T-helper 1 cell treated with Interleukin-12 subunit alpha and Interleukin-12 subunit beta and Interleukin-4 antibody, amounts not matched to agents 30 μg/mL and 1 μg/mL, for 36 hours (primary cell): ENCODE data around the gene EIF4E3.

Source experiments
- H3K27ac Mint-ChIP-seq: one replicate; pipeline ENCODE4 v1.8.0; 2021; ENCODE audit warnings: mild to moderate bottlenecking, mixed read lengths
- H3K27me3 Mint-ChIP-seq: one replicate; pipeline ENCODE4 v1.8.0; 2021; ENCODE audit warnings: low read depth, mixed read lengths
- H3K36me3 Mint-ChIP-seq: one replicate; pipeline ENCODE4 v1.8.0; 2021; ENCODE audit warnings: low read depth, mixed read lengths
- H3K4me1 Mint-ChIP-seq: one replicate; pipeline ENCODE4 v1.8.0; 2021; ENCODE audit warnings: low read depth, mixed read lengths
- H3K4me3 Mint-ChIP-seq: one replicate; pipeline ENCODE4 v1.8.0; 2021; ENCODE audit warnings: mild to moderate bottlenecking, moderate library complexity, mixed read lengths
- H3K9me3 Mint-ChIP-seq: one replicate; pipeline ENCODE4 v1.8.0; 2021; ENCODE audit warnings: mixed read lengths

EIF4E3 gene

GRCh38 chr3:71657831-71658530, 67.2 kb downstream of the EIF4E3 start:
- Mint-ChIP-seq H3K27me3 (peaks cover 4% of the 10 kb centered on the region), H3K27ac (no peak overlapping the region), H3K4me1 (peaks cover 7% of the 10 kb centered on the region), H3K9me3 (no peaks in the 10 kb centered on the region), H3K4me3 (no peak overlapping the region), H3K36me3 (peaks cover 2% of the 10 kb centered on the region)

GRCh38 chr3:71655061-71655460, 70.1 kb downstream of the EIF4E3 start:
- no peak overlapping the region for H3K27ac Mint-ChIP-seq
- H3K4me1 Mint-ChIP-seq = peaks cover 4% of the 10 kb centered on the region
- peaks cover 2% of the 10 kb centered on the region for H3K36me3 Mint-ChIP-seq
- H3K9me3 Mint-ChIP-seq = no peaks in the 10 kb centered on the region
- H3K27me3 Mint-ChIP-seq = peaks cover 4% of the 10 kb centered on the region
- no peak overlapping the region for H3K4me3 Mint-ChIP-seq

- no peaks in the 10 kb centered on the region for H3K9me3 Mint-ChIP-seq
- peaks cover 4% of the 10 kb centered on the region for H3K27me3 Mint-ChIP-seq
- H3K27ac Mint-ChIP-seq = no peak overlapping the region
- H3K4me3 Mint-ChIP-seq = no peak overlapping the region
- no peaks in the 10 kb centered on the region for H3K36me3 Mint-ChIP-seq
- H3K4me1 Mint-ChIP-seq = peaks cover 4% of the 10 kb centered on the region
These were observed 71.8 kb downstream of the EIF4E3 start for GRCh38 chr3:71653414-71653807.

- Mint-ChIP-seq H3K27ac (no peak overlapping the region), H3K4me1 (peaks cover 4% of the 10 kb centered on the region), H3K36me3 (no peaks in the 10 kb centered on the region), H3K4me3 (no peak overlapping the region), H3K9me3 (no peaks in the 10 kb centered on the region), H3K27me3 (peaks cover 4% of the 10 kb centered on the region)
These were observed 72.3 kb downstream of the EIF4E3 start for GRCh38 chr3:71652781-71653413.

GRCh38 chr3:71651625-71652024, 73.6 kb downstream of the EIF4E3 start:
- Mint-ChIP-seq H3K36me3 (no peaks in the 10 kb centered on the region), H3K4me1 (peaks cover 4% of the 10 kb centered on the region), H3K27ac (no peak overlapping the region), H3K4me3 (no peak overlapping the region), H3K27me3 (peaks cover 4% of the 10 kb centered on the region), H3K9me3 (no peaks in the 10 kb centered on the region)

GRCh38 chr3:71650372-71650771, 74.8 kb downstream of the EIF4E3 start:
- Mint-ChIP-seq H3K9me3 (no peaks in the 10 kb centered on the region), H3K27ac (no peak overlapping the region), H3K4me1 (peaks cover 4% of the 10 kb centered on the region), H3K36me3 (no peaks in the 10 kb centered on the region), H3K4me3 (no peak overlapping the region), H3K27me3 (peaks cover 4% of the 10 kb centered on the region)

- no peaks in the 10 kb centered on the region for H3K9me3 Mint-ChIP-seq
- H3K27ac Mint-ChIP-seq = no peak overlapping the region
- no peak overlapping the region for H3K4me3 Mint-ChIP-seq
- no peaks in the 10 kb centered on the region for H3K36me3 Mint-ChIP-seq
- H3K4me1 Mint-ChIP-seq = peaks cover 4% of the 10 kb centered on the region
- peaks cover under 1% of the 10 kb centered on the region for H3K27me3 Mint-ChIP-seq
These were observed 75.4 kb downstream of the EIF4E3 start for GRCh38 chr3:71649757-71650156.

- Mint-ChIP-seq H3K27me3 (no peaks in the 10 kb centered on the region), H3K27ac (no peak overlapping the region), H3K4me1 (peaks cover 2% of the 10 kb centered on the region), H3K36me3 (no peaks in the 10 kb centered on the region), H3K4me3 (no peak overlapping the region), H3K9me3 (no peaks in the 10 kb centered on the region)
These were observed 77.5 kb downstream of the EIF4E3 start for GRCh38 chr3:71647751-71648150.

GRCh38 chr3:71646971-71647370, 78.2 kb downstream of the EIF4E3 start:
- H3K4me3 Mint-ChIP-seq = no peak overlapping the region
- no peaks in the 10 kb centered on the region for H3K27me3 Mint-ChIP-seq
- H3K9me3 Mint-ChIP-seq = no peaks in the 10 kb centered on the region
- H3K27ac Mint-ChIP-seq = no peak overlapping the region
- H3K36me3 Mint-ChIP-seq = no peaks in the 10 kb centered on the region
- H3K4me1 Mint-ChIP-seq = no peaks in the 10 kb centered on the region

- Mint-ChIP-seq H3K4me1 (no peaks in the 10 kb centered on the region), H3K4me3 (no peak overlapping the region), H3K27ac (no peak overlapping the region), H3K36me3 (no peaks in the 10 kb centered on the region), H3K27me3 (no peaks in the 10 kb centered on the region), H3K9me3 (no peaks in the 10 kb centered on the region)
These were observed 80.1 kb downstream of the EIF4E3 start for GRCh38 chr3:71645140-71645539.

- H3K27me3 Mint-ChIP-seq = no peaks in the 10 kb centered on the region
- H3K36me3 Mint-ChIP-seq = no peaks in the 10 kb centered on the region
- H3K27ac Mint-ChIP-seq = no peak overlapping the region
- no peaks in the 10 kb centered on the region for H3K9me3 Mint-ChIP-seq
- H3K4me3 Mint-ChIP-seq = no peak overlapping the region
- H3K4me1 Mint-ChIP-seq = no peaks in the 10 kb centered on the region
These were observed 83.5 kb downstream of the EIF4E3 start for GRCh38 chr3:71641674-71642073.

GRCh38 chr3:71640331-71640983, 84.7 kb downstream of the EIF4E3 start:
- H3K4me1 Mint-ChIP-seq = no peaks in the 10 kb centered on the region
- no peaks in the 10 kb centered on the region for H3K9me3 Mint-ChIP-seq
- H3K27me3 Mint-ChIP-seq = no peaks in the 10 kb centered on the region
- H3K36me3 Mint-ChIP-seq = no peaks in the 10 kb centered on the region
- no peak overlapping the region for H3K27ac Mint-ChIP-seq
- no peak overlapping the region for H3K4me3 Mint-ChIP-seq

GRCh38 chr3:71636482-71636881, 88.7 kb downstream of the EIF4E3 start:
- no peaks in the 10 kb centered on the region for H3K27me3 Mint-ChIP-seq
- no peak overlapping the region for H3K4me3 Mint-ChIP-seq
- H3K4me1 Mint-ChIP-seq = no peaks in the 10 kb centered on the region
- no peaks in the 10 kb centered on the region for H3K9me3 Mint-ChIP-seq
- no peak overlapping the region for H3K27ac Mint-ChIP-seq
- H3K36me3 Mint-ChIP-seq = no peaks in the 10 kb centered on the region

- Mint-ChIP-seq H3K27ac (no peak overlapping the region), H3K9me3 (no peaks in the 10 kb centered on the region), H3K36me3 (no peaks in the 10 kb centered on the region), H3K4me3 (no peak overlapping the region), H3K27me3 (no peaks in the 10 kb centered on the region), H3K4me1 (no peaks in the 10 kb centered on the region)
These were observed 89.2 kb downstream of the EIF4E3 start for GRCh38 chr3:71636001-71636400.

GRCh38 chr3:71634671-71635070, 90.5 kb downstream of the EIF4E3 start:
- no peaks in the 10 kb centered on the region for H3K4me1 Mint-ChIP-seq
- no peak overlapping the region for H3K4me3 Mint-ChIP-seq
- H3K36me3 Mint-ChIP-seq = no peaks in the 10 kb centered on the region
- H3K27me3 Mint-ChIP-seq = no peaks in the 10 kb centered on the region
- H3K27ac Mint-ChIP-seq = no peak overlapping the region
- no peaks in the 10 kb centered on the region for H3K9me3 Mint-ChIP-seq
